IPS DF 19.7 (cell line): ENCODE results near the gene SMS.
"Not testable (repeated sequence)": the region's sequence is repeated elsewhere in the genome, so short reads cannot be mapped to it uniquely, and the experiment has no call there.

Experiments
- DNase-seq: peaks from one replicate; pipeline ENCODE4 v3.0.0-alpha.2; 2013; ENCODE audit warnings: low read depth, low spot score

SMS gene

GRCh38 chrX:21950557-21950956 lies 10.0 kb downstream of the SMS start:
- not testable (repeated sequence) for DNase-seq

- no peak for DNase-seq
These were observed 12.1 kb downstream of the SMS start for GRCh38 chrX:21952624-21953023.

GRCh38 chrX:21953195-21953830 lies 12.8 kb downstream of the SMS start:
- DNase-seq, result not testable (repeated sequence)

- DNase-seq, result no peak
These were observed 15.1 kb downstream of the SMS start for GRCh38 chrX:21955403-21956189.

- DNase-seq, result no peak
These were observed 16.3 kb downstream of the SMS start for GRCh38 chrX:21956783-21957182.

GRCh38 chrX:21958187-21958586 lies 17.7 kb downstream of the SMS start:
- DNase-seq, result no peak

GRCh38 chrX:21958916-21959315 lies 18.4 kb downstream of the SMS start:
- DNase-seq, result no peak

- no peak for DNase-seq
These were observed 19.0 kb downstream of the SMS start for GRCh38 chrX:21959362-21960051.

GRCh38 chrX:21960569-21961541 lies 20.3 kb downstream of the SMS start:
- DNase-seq, result no peak

GRCh38 chrX:21962361-21962760 lies 21.9 kb downstream of the SMS start:
- no peak for DNase-seq

- no peak for DNase-seq
These were observed 22.8 kb downstream of the SMS start for GRCh38 chrX:21963269-21963668.

GRCh38 chrX:21963731-21964405 lies 23.4 kb downstream of the SMS start:
- DNase-seq, result no peak

- DNase-seq, result no peak
These were observed 26.4 kb downstream of the SMS start for GRCh38 chrX:21966866-21967265.

- DNase-seq, result no peak
These were observed 27.8 kb downstream of the SMS start for GRCh38 chrX:21968333-21968732.

GRCh38 chrX:21970326-21970725 lies 29.8 kb downstream of the SMS start:
- DNase-seq, result no peak

- DNase-seq, result no peak
These were observed 31.5 kb downstream of the SMS start for GRCh38 chrX:21972046-21972445.

GRCh38 chrX:21972721-21973120 lies 32.2 kb downstream of the SMS start:
- no peak for DNase-seq

- DNase-seq, result no peak
These were observed 33.0 kb downstream of the SMS start for GRCh38 chrX:21973321-21974010.

GRCh38 chrX:21974011-21974385 lies 33.5 kb downstream of the SMS start:
- no peak for DNase-seq

- DNase-seq, result no peak
These were observed 34.7 kb downstream of the SMS start for GRCh38 chrX:21975242-21975641.
